Measurements from ENCODE around the gene HS2ST1.
"Not testable (repeated sequence)": the region's sequence is repeated elsewhere in the genome, so short reads cannot be mapped to it uniquely, and the experiment has no call there.

The HS2ST1 gene

GRCh38 chr1:87004857-87005256, 90.4 kb downstream of the HS2ST1 start:
- WGBS (ENCODE audit: insufficient coverage) = no CpG with 5 or more reads among the region's 1 CpG
- no peaks in the 10 kb centered on the region for H3K36me3 ChIP-seq (ENCODE audit: control insufficient read depth in 4 of 4, insufficient read depth in 4 of 4, low read length in 3 of 4)
- POLR2A ChIA-PET = no interaction called here

GRCh38 chr1:87007323-87007722, 92.9 kb downstream of the HS2ST1 start:
- no peaks in the 10 kb centered on the region for H3K27me3 ChIP-seq (replicated peaks in 2 of 5; ENCODE audit: control insufficient read depth in 4 of 5, insufficient read depth in 5 of 5, low read length in 4 of 5)
- H3K4me1 ChIP-seq (ENCODE audit: control extremely low read depth in 1 of 4, control insufficient read depth in 4 of 4, insufficient read depth in 4 of 4, low read length in 3 of 4) = no peaks in the 10 kb centered on the region
- no peaks in the 10 kb centered on the region for H3K36me3 ChIP-seq (ENCODE audit: control insufficient read depth in 4 of 4, insufficient read depth in 4 of 4, low read length in 3 of 4)
- CTCF ChIA-PET = no interaction called here
- DNase-seq = no peak
- 100% methylated on average over 1 of the region's 1 CpG for WGBS (ENCODE audit: insufficient coverage)
- no peak overlapping the region for H3K4me3 ChIP-seq (ENCODE audit: control insufficient read depth in 1 of 7, extremely low read depth in 1 of 7, insufficient read depth in 4 of 7, low read depth in 2 of 7, low read length in 6 of 7)
- H3K27ac ChIP-seq (ENCODE audit: insufficient read depth in 1 of 2, low read depth in 1 of 2, low read length in 2 of 2, poor library complexity in 1 of 2, severe bottlenecking in 2 of 2) = no peak overlapping the region
- POLR2A ChIA-PET = no interaction called here
- peaks cover 0 to 3% (median 0%) of the 10 kb centered on the region in 5 experiments for H3K9me3 ChIP-seq (ENCODE audit: control extremely low read depth in 1 of 5, control insufficient read depth in 4 of 5, insufficient read depth in 2 of 5, low read depth in 1 of 5, low read length in 4 of 5)

More at GRCh38 chr1:87004857-87005256, 90.4 kb downstream of the HS2ST1 start:
- Histone ChIP-seq H3K9me3 (ENCODE audit: control extremely low read depth in 1 of 5, control insufficient read depth in 4 of 5, insufficient read depth in 2 of 5, low read depth in 1 of 5, low read length in 4 of 5) (peaks cover 0 to 1% (median 0%) of the 10 kb centered on the region in 5 experiments), H3K27me3 (replicated peaks in 2 of 5; ENCODE audit: control insufficient read depth in 4 of 5, insufficient read depth in 5 of 5, low read length in 4 of 5) (no peaks in the 10 kb centered on the region), H3K4me3 (ENCODE audit: control insufficient read depth in 1 of 7, extremely low read depth in 1 of 7, insufficient read depth in 4 of 7, low read depth in 2 of 7, low read length in 6 of 7) (no peak overlapping the region), H3K27ac (ENCODE audit: insufficient read depth in 1 of 2, low read depth in 1 of 2, low read length in 2 of 2, poor library complexity in 1 of 2, severe bottlenecking in 2 of 2) (no peak overlapping the region), H3K4me1 (ENCODE audit: control extremely low read depth in 1 of 4, control insufficient read depth in 4 of 4, insufficient read depth in 4 of 4, low read length in 3 of 4) (no peaks in the 10 kb centered on the region)
- CTCF ChIA-PET = no interaction called here
- no peak for DNase-seq

- H3K27me3 ChIP-seq (replicated peaks in 2 of 5; ENCODE audit: control insufficient read depth in 4 of 5, insufficient read depth in 5 of 5, low read length in 4 of 5); POLR2A ChIA-PET; H3K36me3 ChIP-seq (ENCODE audit: control insufficient read depth in 4 of 4, insufficient read depth in 4 of 4, low read length in 3 of 4); H3K4me1 ChIP-seq (ENCODE audit: control extremely low read depth in 1 of 4, control insufficient read depth in 4 of 4, insufficient read depth in 4 of 4, low read length in 3 of 4); H3K27ac ChIP-seq (ENCODE audit: insufficient read depth in 1 of 2, low read depth in 1 of 2, low read length in 2 of 2, poor library complexity in 1 of 2, severe bottlenecking in 2 of 2); CTCF ChIA-PET; DNase-seq: not testable (repeated sequence)
- Histone ChIP-seq H3K4me3 (ENCODE audit: control insufficient read depth in 1 of 7, extremely low read depth in 1 of 7, insufficient read depth in 4 of 7, low read depth in 2 of 7, low read length in 6 of 7) (peak overlapping the region in 1 of 7 experiments; percentile 1), H3K9me3 (ENCODE audit: control extremely low read depth in 1 of 5, control insufficient read depth in 4 of 5, insufficient read depth in 2 of 5, low read depth in 1 of 5, low read length in 4 of 5) (peaks cover 2 to 18% (median 10%) of the 10 kb centered on the region in 5 experiments)
Observed at GRCh38 chr1:87013385-87013784, 99.0 kb downstream of the HS2ST1 start.

GRCh38 chr1:87017998-87018672, 103.7 kb downstream of the HS2ST1 start:
- H3K9me3 ChIP-seq (ENCODE audit: control extremely low read depth in 1 of 5, control insufficient read depth in 4 of 5, insufficient read depth in 2 of 5, low read depth in 1 of 5, low read length in 4 of 5) = peaks cover 2 to 8% (median 3%) of the 10 kb centered on the region in 5 experiments
- POLR2A ChIA-PET = no interaction called here
- 89% methylated on average over 2 of the region's 4 CpGs for whole genome bisulfite sequencing (ENCODE audit: insufficient coverage)
- no peaks in the 10 kb centered on the region for H3K27me3 ChIP-seq (replicated peaks in 2 of 5; ENCODE audit: control insufficient read depth in 4 of 5, insufficient read depth in 5 of 5, low read length in 4 of 5)
- CTCF ChIA-PET = interaction anchor here (0.9 kb wide), 1 partner anchor 21 kb away, joined by 3 read pairs; no protein-coding TSS in a partner anchor
- H3K36me3 ChIP-seq (ENCODE audit: control insufficient read depth in 4 of 4, insufficient read depth in 4 of 4, low read length in 3 of 4) = peaks cover 0 to 1% (median 0%) of the 10 kb centered on the region in 4 experiments
- no peaks in the 10 kb centered on the region for H3K4me1 ChIP-seq (ENCODE audit: control extremely low read depth in 1 of 4, control insufficient read depth in 4 of 4, insufficient read depth in 4 of 4, low read length in 3 of 4)
- no peak overlapping the region for H3K4me3 ChIP-seq (ENCODE audit: control insufficient read depth in 1 of 7, extremely low read depth in 1 of 7, insufficient read depth in 4 of 7, low read depth in 2 of 7, low read length in 6 of 7)
- no peak for DNase-seq
- H3K27ac ChIP-seq (ENCODE audit: insufficient read depth in 1 of 2, low read depth in 1 of 2, low read length in 2 of 2, poor library complexity in 1 of 2, severe bottlenecking in 2 of 2) = no peak overlapping the region

GRCh38 chr1:87023326-87023725, 108.9 kb downstream of the HS2ST1 start:
- no peak overlapping the region for H3K27ac ChIP-seq (ENCODE audit: insufficient read depth in 1 of 2, low read depth in 1 of 2, low read length in 2 of 2, poor library complexity in 1 of 2, severe bottlenecking in 2 of 2)
- no peaks in the 10 kb centered on the region for H3K27me3 ChIP-seq (replicated peaks in 2 of 5; ENCODE audit: control insufficient read depth in 4 of 5, insufficient read depth in 5 of 5, low read length in 4 of 5)
- ChIA-PET CTCF (no interaction called here), POLR2A (no interaction called here)
- no peaks in the 10 kb centered on the region for H3K36me3 ChIP-seq (ENCODE audit: control insufficient read depth in 4 of 4, insufficient read depth in 4 of 4, low read length in 3 of 4)
- no CpG with 5 or more reads among the region's 1 CpG for WGBS (ENCODE audit: insufficient coverage)
- H3K4me1 ChIP-seq (ENCODE audit: control extremely low read depth in 1 of 4, control insufficient read depth in 4 of 4, insufficient read depth in 4 of 4, low read length in 3 of 4) = no peaks in the 10 kb centered on the region
- H3K4me3 ChIP-seq (ENCODE audit: control insufficient read depth in 1 of 7, extremely low read depth in 1 of 7, insufficient read depth in 4 of 7, low read depth in 2 of 7, low read length in 6 of 7) = no peak overlapping the region
- H3K9me3 ChIP-seq (ENCODE audit: control extremely low read depth in 1 of 5, control insufficient read depth in 4 of 5, insufficient read depth in 2 of 5, low read depth in 1 of 5, low read length in 4 of 5) = no peaks in the 10 kb centered on the region
- no peak for DNase-seq

GRCh38 chr1:87024936-87025540, 110.6 kb downstream of the HS2ST1 start:
- no peaks in the 10 kb centered on the region for H3K4me1 ChIP-seq (ENCODE audit: control extremely low read depth in 1 of 4, control insufficient read depth in 4 of 4, insufficient read depth in 4 of 4, low read length in 3 of 4)
- H3K4me3 ChIP-seq (ENCODE audit: control insufficient read depth in 1 of 7, extremely low read depth in 1 of 7, insufficient read depth in 4 of 7, low read depth in 2 of 7, low read length in 6 of 7) = no peak overlapping the region
- no peaks in the 10 kb centered on the region for H3K36me3 ChIP-seq (ENCODE audit: control insufficient read depth in 4 of 4, insufficient read depth in 4 of 4, low read length in 3 of 4)
- 100% methylated on average over 1 of the region's 2 CpGs for WGBS (ENCODE audit: insufficient coverage)
- no peak overlapping the region for H3K27ac ChIP-seq (ENCODE audit: insufficient read depth in 1 of 2, low read depth in 1 of 2, low read length in 2 of 2, poor library complexity in 1 of 2, severe bottlenecking in 2 of 2)
- no peaks in the 10 kb centered on the region for H3K9me3 ChIP-seq (ENCODE audit: control extremely low read depth in 1 of 5, control insufficient read depth in 4 of 5, insufficient read depth in 2 of 5, low read depth in 1 of 5, low read length in 4 of 5)
- CTCF ChIA-PET = interaction anchor here (1.0 kb wide), 1 partner anchor 61 kb away, joined by 3 read pairs; no protein-coding TSS in a partner anchor
- H3K27me3 ChIP-seq (replicated peaks in 2 of 5; ENCODE audit: control insufficient read depth in 4 of 5, insufficient read depth in 5 of 5, low read length in 4 of 5) = no peaks in the 10 kb centered on the region
- POLR2A ChIA-PET = no interaction called here
- DNase-seq = peak; percentile 21 to 42 (median 38)

GRCh38 chr1:87027561-87027960, 113.1 kb downstream of the HS2ST1 start:
- DNase-seq; H3K36me3 ChIP-seq (ENCODE audit: control insufficient read depth in 4 of 4, insufficient read depth in 4 of 4, low read length in 3 of 4); CTCF ChIA-PET; POLR2A ChIA-PET; H3K9me3 ChIP-seq (ENCODE audit: control extremely low read depth in 1 of 5, control insufficient read depth in 4 of 5, insufficient read depth in 2 of 5, low read depth in 1 of 5, low read length in 4 of 5); H3K27ac ChIP-seq (ENCODE audit: insufficient read depth in 1 of 2, low read depth in 1 of 2, low read length in 2 of 2, poor library complexity in 1 of 2, severe bottlenecking in 2 of 2); H3K4me3 ChIP-seq (ENCODE audit: control insufficient read depth in 1 of 7, extremely low read depth in 1 of 7, insufficient read depth in 4 of 7, low read depth in 2 of 7, low read length in 6 of 7); H3K4me1 ChIP-seq (ENCODE audit: control extremely low read depth in 1 of 4, control insufficient read depth in 4 of 4, insufficient read depth in 4 of 4, low read length in 3 of 4); H3K27me3 ChIP-seq (replicated peaks in 2 of 5; ENCODE audit: control insufficient read depth in 4 of 5, insufficient read depth in 5 of 5, low read length in 4 of 5): not testable (repeated sequence)
- WGBS (ENCODE audit: insufficient coverage) = 100% methylated on average over 3 of the region's 4 CpGs
